Ammon's horn (tissue), 1 donor: Measurements from ENCODE around the gene NPLOC4.

Experiments used
- DNase-seq: peaks from one replicate; pipeline ENCODE4 v3.0.0-alpha.2; 2016; ENCODE audit warnings: low spot score

Gene NPLOC4

GRCh38 chr17:81662002-81662401 is 25.1 kb upstream of the NPLOC4 start:
- DNase-seq = no peak

GRCh38 chr17:81660441-81660840 is 23.5 kb upstream of the NPLOC4 start:
- no peak for DNase-seq

- DNase-seq = no peak
Observed at GRCh38 chr17:81659038-81659437, 22.1 kb upstream of the NPLOC4 start.

- no peak for DNase-seq
Observed at GRCh38 chr17:81656835-81657234, 19.9 kb upstream of the NPLOC4 start.

- no peak for DNase-seq
Observed at GRCh38 chr17:81656118-81656743, 19.3 kb upstream of the NPLOC4 start, which contains the start of gene PDE6G. TSS of gene PDE6G (minus strand) at chr17:81656542. CDS start at chr17:81653305, 3,237 bp downstream.

GRCh38 chr17:81655378-81656117 is 18.6 kb upstream of the NPLOC4 start:
- no peak for DNase-seq

GRCh38 chr17:81652906-81653771 is 16.2 kb upstream of the NPLOC4 start:
- no peak for DNase-seq

GRCh38 chr17:81651692-81652091 is 14.8 kb upstream of the NPLOC4 start:
- peak; percentile 1 for DNase-seq

GRCh38 chr17:81650951-81651350 is 14.0 kb upstream of the NPLOC4 start:
- DNase-seq = peak; percentile 1

GRCh38 chr17:81648707-81649085 is 11.8 kb upstream of the NPLOC4 start:
- DNase-seq = no peak

GRCh38 chr17:81648013-81648706 is 11.2 kb upstream of the NPLOC4 start:
- DNase-seq = no peak

GRCh38 chr17:81647640-81648012 is 10.7 kb upstream of the NPLOC4 start:
- no peak for DNase-seq

GRCh38 chr17:81646869-81647600 is 10.1 kb upstream of the NPLOC4 start:
- no peak for DNase-seq

GRCh38 chr17:81644976-81645952 is 8.4 kb upstream of the NPLOC4 start:
- DNase-seq = no peak

GRCh38 chr17:81644496-81644895 is 7.6 kb upstream of the NPLOC4 start:
- no peak for DNase-seq

- DNase-seq = no peak
Observed at GRCh38 chr17:81641825-81642489, 5.0 kb upstream of the NPLOC4 start.

- DNase-seq = no peak
Observed at GRCh38 chr17:81640011-81640410, 3.1 kb upstream of the NPLOC4 start.

GRCh38 chr17:81638683-81639082 is 1.8 kb upstream of the NPLOC4 start:
- no peak for DNase-seq

GRCh38 chr17:81635973-81636504 is 873 bp downstream of the NPLOC4 start:
- peak; percentile 28 for DNase-seq
